Measurements from ENCODE around the gene TSR2.

The TSR2 gene

GRCh38 chrX:54413753-54414152 lies 26.5 kb upstream of the TSR2 start:
- TF ChIP-seq TAF1 (IDR thresholded peaks at IDR 0.05; ENCODE audit: borderline replicate concordance, insufficient read depth, low read length) (no peak), FOXP2 (optimal IDR thresholded peaks at IDR 0.05; ENCODE audit: borderline replicate concordance, extremely low read depth, extremely low read length, insufficient read depth) (no peak), POLR2AphosphoS5 (IDR thresholded peaks at IDR 0.05; ENCODE audit: low read depth, low read length) (no peak), SIN3A (IDR thresholded peaks at IDR 0.05; ENCODE audit: borderline replicate concordance, insufficient read depth, low read length) (no peak)
- TF ChIP-seq, protein P1, sequence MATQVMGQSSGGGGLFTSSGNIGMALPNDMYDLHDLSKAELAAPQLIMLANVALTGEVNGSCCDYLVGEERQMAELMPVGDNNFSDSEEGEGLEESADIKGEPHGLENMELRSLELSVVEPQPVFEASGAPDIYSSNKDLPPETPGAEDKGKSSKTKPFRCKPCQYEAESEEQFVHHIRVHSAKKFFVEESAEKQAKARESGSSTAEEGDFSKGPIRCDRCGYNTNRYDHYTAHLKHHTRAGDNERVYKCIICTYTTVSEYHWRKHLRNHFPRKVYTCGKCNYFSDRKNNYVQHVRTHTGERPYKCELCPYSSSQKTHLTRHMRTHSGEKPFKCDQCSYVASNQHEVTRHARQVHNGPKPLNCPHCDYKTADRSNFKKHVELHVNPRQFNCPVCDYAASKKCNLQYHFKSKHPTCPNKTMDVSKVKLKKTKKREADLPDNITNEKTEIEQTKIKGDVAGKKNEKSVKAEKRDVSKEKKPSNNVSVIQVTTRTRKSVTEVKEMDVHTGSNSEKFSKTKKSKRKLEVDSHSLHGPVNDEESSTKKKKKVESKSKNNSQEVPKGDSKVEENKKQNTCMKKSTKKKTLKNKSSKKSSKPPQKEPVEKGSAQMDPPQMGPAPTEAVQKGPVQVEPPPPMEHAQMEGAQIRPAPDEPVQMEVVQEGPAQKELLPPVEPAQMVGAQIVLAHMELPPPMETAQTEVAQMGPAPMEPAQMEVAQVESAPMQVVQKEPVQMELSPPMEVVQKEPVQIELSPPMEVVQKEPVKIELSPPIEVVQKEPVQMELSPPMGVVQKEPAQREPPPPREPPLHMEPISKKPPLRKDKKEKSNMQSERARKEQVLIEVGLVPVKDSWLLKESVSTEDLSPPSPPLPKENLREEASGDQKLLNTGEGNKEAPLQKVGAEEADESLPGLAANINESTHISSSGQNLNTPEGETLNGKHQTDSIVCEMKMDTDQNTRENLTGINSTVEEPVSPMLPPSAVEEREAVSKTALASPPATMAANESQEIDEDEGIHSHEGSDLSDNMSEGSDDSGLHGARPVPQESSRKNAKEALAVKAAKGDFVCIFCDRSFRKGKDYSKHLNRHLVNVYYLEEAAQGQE (IDR thresholded peaks at IDR 0.05; ENCODE audit: insufficient read depth in 1 of 2, low read depth in 2 of 2, low read length in 2 of 2) = no peak

DNA sequence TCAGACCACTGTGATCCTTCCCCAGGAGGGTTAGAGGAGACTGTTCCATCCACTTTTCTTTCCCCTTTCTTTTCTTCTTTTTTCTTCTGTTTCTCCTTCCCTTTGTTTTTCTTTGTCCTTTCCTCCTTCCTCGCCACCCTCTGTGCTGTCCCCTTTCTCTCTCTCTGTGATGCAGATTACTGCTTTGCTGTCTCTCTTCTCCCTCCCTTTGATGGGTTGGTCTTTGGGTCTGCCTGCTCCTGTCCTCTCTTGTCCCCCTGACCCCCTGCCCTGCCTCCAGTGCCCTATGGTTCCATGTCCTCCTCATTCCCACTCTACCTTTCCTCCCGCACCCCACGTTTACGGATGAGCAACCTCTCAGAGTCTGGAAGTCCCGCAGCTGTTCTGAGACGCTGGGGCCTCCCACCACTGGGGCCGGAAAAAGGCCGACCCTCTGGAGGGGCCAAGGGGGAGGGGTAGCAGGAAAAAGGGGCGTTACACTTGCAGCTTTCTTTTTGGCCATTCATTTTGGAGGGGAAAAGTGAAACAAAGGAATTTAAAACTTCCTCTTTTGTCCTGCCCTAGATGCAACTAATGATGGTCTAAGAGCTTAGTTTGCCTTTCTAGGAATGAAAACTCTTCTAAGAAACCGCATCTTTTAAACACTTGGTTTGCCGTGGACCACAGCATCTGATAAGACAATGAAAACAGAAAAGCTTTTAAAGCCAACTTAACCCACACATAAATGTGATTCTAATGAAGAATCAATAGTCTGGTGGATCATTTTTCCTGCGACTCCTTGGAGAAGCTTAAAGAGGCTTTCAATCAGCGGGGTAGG lies 24.5 kb upstream of the TSR2 start:
- TF ChIP-seq FOXP2 (optimal IDR thresholded peaks at IDR 0.05; ENCODE audit: borderline replicate concordance, extremely low read depth, extremely low read length, insufficient read depth) = no peak
- no peak for TF ChIP-seq TAF1 (IDR thresholded peaks at IDR 0.05; ENCODE audit: borderline replicate concordance, insufficient read depth, low read length)
- TF ChIP-seq POLR2AphosphoS5 (IDR thresholded peaks at IDR 0.05; ENCODE audit: low read depth, low read length) = no peak
- TF ChIP-seq, protein P1 (IDR thresholded peaks at IDR 0.05; ENCODE audit: insufficient read depth in 1 of 2, low read depth in 2 of 2, low read length in 2 of 2) = no peak
- no peak for TF ChIP-seq SIN3A (IDR thresholded peaks at IDR 0.05; ENCODE audit: borderline replicate concordance, insufficient read depth, low read length)

DNA sequence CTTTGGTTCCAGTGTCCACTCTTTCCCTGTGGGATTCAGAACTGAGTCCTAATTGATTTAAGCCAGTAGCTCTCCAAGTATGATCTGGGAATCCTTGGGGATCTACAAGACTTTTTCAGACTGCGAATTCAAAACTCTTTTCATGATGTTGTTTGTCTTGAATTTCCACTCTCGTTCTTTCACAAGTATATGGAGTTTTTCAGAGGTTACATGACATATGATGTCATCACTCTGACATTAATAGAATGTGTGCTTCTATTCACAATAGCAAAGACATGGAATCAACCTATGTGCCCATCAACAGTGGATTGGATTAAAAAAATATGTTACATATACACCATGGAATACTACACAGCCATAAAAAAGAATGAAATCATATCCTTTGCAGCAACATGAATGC lies 23.2 kb upstream of the TSR2 start:
- TF ChIP-seq FOXP2 (optimal IDR thresholded peaks at IDR 0.05; ENCODE audit: borderline replicate concordance, extremely low read depth, extremely low read length, insufficient read depth) (no peak), TAF1 (IDR thresholded peaks at IDR 0.05; ENCODE audit: borderline replicate concordance, insufficient read depth, low read length) (no peak)
- TF ChIP-seq, protein P1 (IDR thresholded peaks at IDR 0.05; ENCODE audit: insufficient read depth in 1 of 2, low read depth in 2 of 2, low read length in 2 of 2) = no peak

DNA sequence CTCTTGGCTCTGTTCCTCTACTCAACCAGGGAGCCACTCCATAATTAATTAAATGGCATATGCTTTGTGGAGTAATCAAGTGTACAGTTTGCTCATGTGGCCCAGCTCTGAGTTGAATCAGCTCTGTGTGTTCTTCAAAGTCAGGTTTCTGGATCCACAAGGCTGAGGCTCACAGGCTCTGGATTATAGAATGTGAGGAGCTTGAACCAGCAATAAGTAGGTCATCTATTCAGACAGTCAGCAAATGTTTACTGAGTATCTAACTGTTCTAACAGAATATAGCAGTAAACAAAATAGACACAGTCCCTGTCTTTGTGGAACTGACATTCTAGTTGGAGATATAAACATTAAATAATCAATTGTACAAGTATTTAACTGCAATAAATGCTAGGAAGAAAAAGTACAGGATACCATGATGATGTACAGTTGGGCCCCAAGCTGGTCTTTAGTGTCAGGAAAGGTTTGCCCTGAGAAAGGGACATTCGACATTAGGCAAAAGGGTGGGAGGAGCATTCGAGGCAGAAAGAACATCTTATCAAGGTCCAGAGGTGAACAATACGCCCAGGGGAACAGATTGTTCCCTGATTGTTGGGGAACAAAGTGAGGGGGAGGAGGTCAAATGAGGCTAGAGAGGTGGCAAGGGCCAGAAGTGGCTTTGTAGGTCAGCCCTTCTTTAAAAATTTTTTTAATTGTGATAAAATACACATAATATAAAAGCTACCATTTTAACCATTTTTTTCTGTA lies 20.5 kb upstream of the TSR2 start:
- no peak for TF ChIP-seq FOXP2 (optimal IDR thresholded peaks at IDR 0.05; ENCODE audit: borderline replicate concordance, extremely low read depth, extremely low read length, insufficient read depth)
- TF ChIP-seq SIN3A (IDR thresholded peaks at IDR 0.05; ENCODE audit: borderline replicate concordance, insufficient read depth, low read length) = no peak
- no peak for TF ChIP-seq TAF1 (IDR thresholded peaks at IDR 0.05; ENCODE audit: borderline replicate concordance, insufficient read depth, low read length)
- TF ChIP-seq POLR2AphosphoS5 (IDR thresholded peaks at IDR 0.05; ENCODE audit: low read depth, low read length) = no peak
- TF ChIP-seq, protein P1 (IDR thresholded peaks at IDR 0.05; ENCODE audit: insufficient read depth in 1 of 2, low read depth in 2 of 2, low read length in 2 of 2) = no peak

Measured in PFSK-1 (cell line).